Vagina (tissue), 2 donors: Measurements from ENCODE around the gene CCDC102B.

Experiments used
- POLR2A ChIP-seq, 2 donors: fragments of 450-650 bp; IDR thresholded peaks; one replicate each; pipeline ENCODE4 v1.6.1; 2017; ENCODE audit warnings: antibody characterized with exemption in 2 of 2, mild to moderate bottlenecking in 2 of 2, moderate library complexity in 2 of 2
- POLR2AphosphoS5 ChIP-seq, 2 donors: sonication (generic); formaldehyde crosslinking; IDR thresholded peaks; one replicate each; pipeline ENCODE4 v1.9.0; 2017; ENCODE audit warnings: antibody characterized with exemption in 2 of 2, mild to moderate bottlenecking in 2 of 2, low read depth in 1 of 2; ENCODE audit not compliant: insufficient read depth in 1 of 2
- TF ChIP-seq, protein P1 (sequence below), 3 experiments: fragments of 450-650 bp in 2 of 3; fragments of 200-600 bp in 1 of 3; sonication (generic) in 1 of 3; IDR thresholded peaks; one replicate each; pipeline ENCODE4 v1.5.1; 2017 to 2019; ENCODE audit warnings: antibody characterized with exemption in 3 of 3, mild to moderate bottlenecking in 2 of 3, moderate library complexity in 2 of 3

DNA sequence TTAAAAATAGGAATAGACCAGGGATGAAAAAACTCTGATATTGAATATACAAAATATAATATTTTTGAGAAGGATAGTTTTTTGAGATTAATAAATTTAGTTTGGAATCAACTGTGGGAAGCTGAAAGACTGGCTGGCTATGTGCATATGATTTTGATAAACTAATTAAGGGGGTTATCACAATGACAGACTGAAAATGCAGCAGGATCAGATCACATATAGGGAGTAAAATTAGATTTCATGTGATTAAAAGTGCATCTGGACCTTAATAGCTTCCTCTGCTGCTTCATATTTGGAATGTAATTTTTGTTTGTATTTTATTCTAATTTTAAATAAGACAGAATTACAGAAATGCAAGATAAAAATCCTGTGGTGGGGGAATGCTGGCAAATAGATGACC lies 111.7 kb downstream of the CCDC102B start:
- TF ChIP-seq, protein P1, sequence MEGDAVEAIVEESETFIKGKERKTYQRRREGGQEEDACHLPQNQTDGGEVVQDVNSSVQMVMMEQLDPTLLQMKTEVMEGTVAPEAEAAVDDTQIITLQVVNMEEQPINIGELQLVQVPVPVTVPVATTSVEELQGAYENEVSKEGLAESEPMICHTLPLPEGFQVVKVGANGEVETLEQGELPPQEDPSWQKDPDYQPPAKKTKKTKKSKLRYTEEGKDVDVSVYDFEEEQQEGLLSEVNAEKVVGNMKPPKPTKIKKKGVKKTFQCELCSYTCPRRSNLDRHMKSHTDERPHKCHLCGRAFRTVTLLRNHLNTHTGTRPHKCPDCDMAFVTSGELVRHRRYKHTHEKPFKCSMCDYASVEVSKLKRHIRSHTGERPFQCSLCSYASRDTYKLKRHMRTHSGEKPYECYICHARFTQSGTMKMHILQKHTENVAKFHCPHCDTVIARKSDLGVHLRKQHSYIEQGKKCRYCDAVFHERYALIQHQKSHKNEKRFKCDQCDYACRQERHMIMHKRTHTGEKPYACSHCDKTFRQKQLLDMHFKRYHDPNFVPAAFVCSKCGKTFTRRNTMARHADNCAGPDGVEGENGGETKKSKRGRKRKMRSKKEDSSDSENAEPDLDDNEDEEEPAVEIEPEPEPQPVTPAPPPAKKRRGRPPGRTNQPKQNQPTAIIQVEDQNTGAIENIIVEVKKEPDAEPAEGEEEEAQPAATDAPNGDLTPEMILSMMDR (IDR thresholded peaks at IDR 0.05), result no peak
- no peak for TF ChIP-seq POLR2A (IDR thresholded peaks at IDR 0.05)
- TF ChIP-seq POLR2AphosphoS5 (IDR thresholded peaks at IDR 0.05; ENCODE audit: insufficient read depth in 1 of 2, low read depth in 1 of 2), result no peak
